LNCaP clone FGC (cell line): Measurements from ENCODE around the gene SMAD6.

Experiments used
- DNase-seq: peaks from one replicate; pipeline ENCODE4 v3.0.0-alpha.2; 2011; ENCODE audit warnings: low read depth
- H3K4me3 ChIP-seq: 2 replicates; pipeline ENCODE4 v1.5.1; 2011; ENCODE audit warnings: mild to moderate bottlenecking, low read depth, low read length, control low read depth
- TF ChIP-seq, protein P1 (sequence below): IDR thresholded peaks from 2 replicates; pipeline ENCODE4 v1.5.1; 2012; ENCODE audit warnings: mild to moderate bottlenecking; ENCODE audit not compliant: control insufficient read depth, insufficient read depth; ENCODE audit errors: extremely low read depth

Gene SMAD6

GRCh38 chr15:66831801-66832390 is 129.9 kb downstream of the SMAD6 start:
- TF ChIP-seq, protein P1, sequence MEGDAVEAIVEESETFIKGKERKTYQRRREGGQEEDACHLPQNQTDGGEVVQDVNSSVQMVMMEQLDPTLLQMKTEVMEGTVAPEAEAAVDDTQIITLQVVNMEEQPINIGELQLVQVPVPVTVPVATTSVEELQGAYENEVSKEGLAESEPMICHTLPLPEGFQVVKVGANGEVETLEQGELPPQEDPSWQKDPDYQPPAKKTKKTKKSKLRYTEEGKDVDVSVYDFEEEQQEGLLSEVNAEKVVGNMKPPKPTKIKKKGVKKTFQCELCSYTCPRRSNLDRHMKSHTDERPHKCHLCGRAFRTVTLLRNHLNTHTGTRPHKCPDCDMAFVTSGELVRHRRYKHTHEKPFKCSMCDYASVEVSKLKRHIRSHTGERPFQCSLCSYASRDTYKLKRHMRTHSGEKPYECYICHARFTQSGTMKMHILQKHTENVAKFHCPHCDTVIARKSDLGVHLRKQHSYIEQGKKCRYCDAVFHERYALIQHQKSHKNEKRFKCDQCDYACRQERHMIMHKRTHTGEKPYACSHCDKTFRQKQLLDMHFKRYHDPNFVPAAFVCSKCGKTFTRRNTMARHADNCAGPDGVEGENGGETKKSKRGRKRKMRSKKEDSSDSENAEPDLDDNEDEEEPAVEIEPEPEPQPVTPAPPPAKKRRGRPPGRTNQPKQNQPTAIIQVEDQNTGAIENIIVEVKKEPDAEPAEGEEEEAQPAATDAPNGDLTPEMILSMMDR = no peak
- no peak overlapping the region for H3K4me3 ChIP-seq
- no peak for DNase-seq
